ENCODE results near the gene RPS19BP1.

DNA sequence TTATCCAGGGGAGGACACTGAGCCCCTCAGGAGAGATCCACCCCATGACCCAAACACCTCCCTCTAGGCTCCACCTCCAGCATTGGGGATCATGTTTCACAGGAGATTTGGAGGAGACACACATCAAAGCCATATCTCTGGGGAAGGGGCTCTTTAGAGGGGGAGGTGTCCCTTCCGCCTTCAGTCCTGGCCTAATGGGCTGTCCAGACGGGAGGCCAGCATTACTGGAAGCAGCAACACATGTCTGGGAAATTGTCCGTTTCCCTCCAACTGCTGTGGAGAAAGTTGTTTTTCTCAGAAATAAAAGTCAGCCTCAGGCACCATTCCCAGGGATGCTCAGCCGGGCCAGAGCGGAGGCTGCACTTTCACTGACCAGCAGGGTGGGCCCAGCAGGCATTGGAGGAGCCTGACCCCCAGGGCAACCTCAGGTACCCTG is 47.5 kb upstream of the RPS19BP1 start:
- TF ChIP-seq, protein P1, sequence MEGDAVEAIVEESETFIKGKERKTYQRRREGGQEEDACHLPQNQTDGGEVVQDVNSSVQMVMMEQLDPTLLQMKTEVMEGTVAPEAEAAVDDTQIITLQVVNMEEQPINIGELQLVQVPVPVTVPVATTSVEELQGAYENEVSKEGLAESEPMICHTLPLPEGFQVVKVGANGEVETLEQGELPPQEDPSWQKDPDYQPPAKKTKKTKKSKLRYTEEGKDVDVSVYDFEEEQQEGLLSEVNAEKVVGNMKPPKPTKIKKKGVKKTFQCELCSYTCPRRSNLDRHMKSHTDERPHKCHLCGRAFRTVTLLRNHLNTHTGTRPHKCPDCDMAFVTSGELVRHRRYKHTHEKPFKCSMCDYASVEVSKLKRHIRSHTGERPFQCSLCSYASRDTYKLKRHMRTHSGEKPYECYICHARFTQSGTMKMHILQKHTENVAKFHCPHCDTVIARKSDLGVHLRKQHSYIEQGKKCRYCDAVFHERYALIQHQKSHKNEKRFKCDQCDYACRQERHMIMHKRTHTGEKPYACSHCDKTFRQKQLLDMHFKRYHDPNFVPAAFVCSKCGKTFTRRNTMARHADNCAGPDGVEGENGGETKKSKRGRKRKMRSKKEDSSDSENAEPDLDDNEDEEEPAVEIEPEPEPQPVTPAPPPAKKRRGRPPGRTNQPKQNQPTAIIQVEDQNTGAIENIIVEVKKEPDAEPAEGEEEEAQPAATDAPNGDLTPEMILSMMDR (IDR thresholded peaks at IDR 0.05; ENCODE audit: poor library complexity) = no peak
- TF ChIP-seq EZH2phosphoT487 (IDR thresholded peaks at IDR 0.05; ENCODE audit: low read depth, severe bottlenecking, unreplicated experiment) = no peak
- TF ChIP-seq EZH2 (IDR thresholded peaks at IDR 0.05; ENCODE audit: borderline replicate concordance) = no peak

All from hepatocyte (in vitro differentiated cells).